HG02642 (cell line): Measurements from ENCODE around the gene NCAPH2.

Experiments used
- ATAC-seq: cut with Tn5 transposase; IDR thresholded peaks from one replicate; pipeline ENCODE4 v1.9.1; 2021; ENCODE audit warnings: mild to moderate bottlenecking; ENCODE audit not compliant: unreplicated experiment, poor library complexity

Gene NCAPH2

GRCh38 chr22:50544746-50545253 lies 36.8 kb downstream of the NCAPH2 start:
- no peak for ATAC-seq

GRCh38 chr22:50545522-50546325 lies 37.7 kb downstream of the NCAPH2 start, which contains the start of gene KLHDC7B:
Gene KLHDC7B, plus strand, starts transcription at chr22:50545899. Its CDS starts 345 bp downstream, at chr22:50546244.
- no peak for ATAC-seq

- no peak for ATAC-seq
Measured at GRCh38 chr22:50546326-50547262, 38.6 kb downstream of the NCAPH2 start.

- no peak for ATAC-seq
Measured at GRCh38 chr22:50547263-50547985, 39.4 kb downstream of the NCAPH2 start.

- ATAC-seq = no peak
Measured at GRCh38 chr22:50548040-50548920, 40.3 kb downstream of the NCAPH2 start.

GRCh38 chr22:50548921-50549790 lies 41.1 kb downstream of the NCAPH2 start:
- no peak for ATAC-seq

GRCh38 chr22:50550395-50550794 lies 42.4 kb downstream of the NCAPH2 start:
- no peak for ATAC-seq

GRCh38 chr22:50551160-50551752 lies 43.2 kb downstream of the NCAPH2 start:
- ATAC-seq = no peak

- ATAC-seq = no peak
Measured at GRCh38 chr22:50553310-50553709, 45.3 kb downstream of the NCAPH2 start.

GRCh38 chr22:50556703-50557102 lies 48.7 kb downstream of the NCAPH2 start:
- no peak for ATAC-seq

GRCh38 chr22:50560034-50560433 lies 52.0 kb downstream of the NCAPH2 start:
- no peak for ATAC-seq

GRCh38 chr22:50561401-50562358 lies 53.7 kb downstream of the NCAPH2 start:
- ATAC-seq = no peak

- peak; percentile 95 for ATAC-seq
Measured at GRCh38 chr22:50562523-50563412, 54.7 kb downstream of the NCAPH2 start, which contains the start of gene SYCE3. Gene SYCE3, minus strand, starts transcription at chr22:50562919. Its CDS starts 6,514 bp downstream, at chr22:50556405.

GRCh38 chr22:50563413-50564160 lies 55.6 kb downstream of the NCAPH2 start:
- no peak for ATAC-seq

GRCh38 chr22:50564289-50564688 lies 56.3 kb downstream of the NCAPH2 start:
- no peak for ATAC-seq
